GM12878 (cell line): ENCODE results near the gene EHBP1. TPM values are rescaled to one million over a fixed set of nuclear protein-coding genes. Genes with fewer than 3 reads are reported as not detected.

ENCODE experiments used
- SMAD5 ChIP-seq: IDR thresholded peaks from 2 replicates; pipeline ENCODE4 v1.6.1; 2016; ENCODE audit warnings: antibody characterized with exemption, low read depth
- TAF1 ChIP-seq: IDR thresholded peaks from 2 replicates; pipeline ENCODE4 v1.6.1; 2011; ENCODE audit warnings: mild to moderate bottlenecking, low read depth, low read length, borderline replicate concordance
- WRNIP1 ChIP-seq: IDR thresholded peaks from 2 replicates; pipeline ENCODE4 v1.6.1; 2011; ENCODE audit warnings: low read depth, low read length, improper control_type of control experiment, borderline replicate concordance
- polyA plus RNA-seq, 11 experiments: library from polyadenylated mRNA; depleted of rRNA in 4 of 11; unstranded in 6 of 11; stranded (reverse) in 5 of 11; fragments of >200 nt; fragmentation: Nextera tagmentation in 4 of 11; fragmentation: Illumina TruSeq in 1 of 11; extraction: Ambion mirVana in 4 of 11; extraction: Trizol in 1 of 11; gene quantifications; 1 replicate in 1 of 11; 2 replicates in 10 of 11; pipeline versions ENCODE4 v1.2.1 to v1.2.3, GENCODE V29; 2011 to 2016; ENCODE audit warnings: inconsistent platforms in 2 of 11, missing spikeins in 2 of 11, low read depth in 1 of 11
- total RNA-seq, 4 experiments: library from RNA; depleted of rRNA in 3 of 4; stranded (reverse); fragments of >200 nt in 3 of 4; fragmentation: Illumina TruSeq in 1 of 4; extraction: Trizol in 1 of 4; gene quantifications; 2 replicates each; pipeline versions ENCODE4 v1.2.1 to v1.2.3, GENCODE V29; 2013 to 2021
- TF ChIP-seq, protein P1 (sequence below): fragments of 450-650 bp; IDR thresholded peaks from 2 replicates; pipeline ENCODE4 v1.6.1; 2016; ENCODE audit warnings: mild to moderate bottlenecking, moderate library complexity, borderline replicate concordance
- TF ChIP-seq, protein P2 (sequence below): fragments of 450-650 bp; IDR thresholded peaks from 2 replicates; pipeline ENCODE4 v1.6.1; 2017; ENCODE audit warnings: mild to moderate bottlenecking, low read depth, inconsistent platforms; ENCODE audit not compliant: poor library complexity, severe bottlenecking
- TF ChIP-seq, protein P3 (sequence below): fragments of 450-650 bp; formaldehyde crosslinking; IDR thresholded peaks from 2 replicates; pipeline ENCODE4 v1.4.0; 2020; ENCODE audit warnings: mild to moderate bottlenecking, moderate library complexity
- TF ChIP-seq, protein P4 (sequence below): fragments of 450-650 bp; IDR thresholded peaks from 2 replicates; pipeline ENCODE4 v1.6.1; 2017; ENCODE audit warnings: low read depth, mild to moderate bottlenecking, moderate library complexity

The EHBP1 gene
- total and polyA plus RNA-seq, 10 of the 15 experiments (the other 5 are each of a cell fraction or from before 2014, with no cell fraction given) = 5.7 to 26.1 (median 13.6) TPM

DNA sequence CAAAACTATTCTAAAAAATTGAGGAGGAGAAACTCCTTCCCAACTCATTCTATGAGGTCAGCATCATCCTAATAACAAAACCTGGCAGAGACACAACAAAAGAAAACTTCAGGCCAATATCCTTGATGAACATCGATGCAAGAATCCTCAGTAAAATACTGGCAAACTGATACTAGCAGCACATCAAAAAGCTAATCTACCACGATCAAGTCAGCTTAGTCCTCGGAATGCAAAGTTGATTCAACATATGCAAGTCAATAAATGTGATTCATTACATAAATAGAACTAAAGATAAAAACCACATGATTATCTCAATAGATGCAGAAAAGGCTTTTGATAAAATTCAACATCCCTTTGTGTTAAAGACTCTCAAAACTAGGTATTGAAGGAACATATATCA is 63.1 kb downstream of the EHBP1 start (continued):
- no peak for TF ChIP-seq WRNIP1
- TF ChIP-seq SMAD5 = no peak
- TF ChIP-seq, protein P1, sequence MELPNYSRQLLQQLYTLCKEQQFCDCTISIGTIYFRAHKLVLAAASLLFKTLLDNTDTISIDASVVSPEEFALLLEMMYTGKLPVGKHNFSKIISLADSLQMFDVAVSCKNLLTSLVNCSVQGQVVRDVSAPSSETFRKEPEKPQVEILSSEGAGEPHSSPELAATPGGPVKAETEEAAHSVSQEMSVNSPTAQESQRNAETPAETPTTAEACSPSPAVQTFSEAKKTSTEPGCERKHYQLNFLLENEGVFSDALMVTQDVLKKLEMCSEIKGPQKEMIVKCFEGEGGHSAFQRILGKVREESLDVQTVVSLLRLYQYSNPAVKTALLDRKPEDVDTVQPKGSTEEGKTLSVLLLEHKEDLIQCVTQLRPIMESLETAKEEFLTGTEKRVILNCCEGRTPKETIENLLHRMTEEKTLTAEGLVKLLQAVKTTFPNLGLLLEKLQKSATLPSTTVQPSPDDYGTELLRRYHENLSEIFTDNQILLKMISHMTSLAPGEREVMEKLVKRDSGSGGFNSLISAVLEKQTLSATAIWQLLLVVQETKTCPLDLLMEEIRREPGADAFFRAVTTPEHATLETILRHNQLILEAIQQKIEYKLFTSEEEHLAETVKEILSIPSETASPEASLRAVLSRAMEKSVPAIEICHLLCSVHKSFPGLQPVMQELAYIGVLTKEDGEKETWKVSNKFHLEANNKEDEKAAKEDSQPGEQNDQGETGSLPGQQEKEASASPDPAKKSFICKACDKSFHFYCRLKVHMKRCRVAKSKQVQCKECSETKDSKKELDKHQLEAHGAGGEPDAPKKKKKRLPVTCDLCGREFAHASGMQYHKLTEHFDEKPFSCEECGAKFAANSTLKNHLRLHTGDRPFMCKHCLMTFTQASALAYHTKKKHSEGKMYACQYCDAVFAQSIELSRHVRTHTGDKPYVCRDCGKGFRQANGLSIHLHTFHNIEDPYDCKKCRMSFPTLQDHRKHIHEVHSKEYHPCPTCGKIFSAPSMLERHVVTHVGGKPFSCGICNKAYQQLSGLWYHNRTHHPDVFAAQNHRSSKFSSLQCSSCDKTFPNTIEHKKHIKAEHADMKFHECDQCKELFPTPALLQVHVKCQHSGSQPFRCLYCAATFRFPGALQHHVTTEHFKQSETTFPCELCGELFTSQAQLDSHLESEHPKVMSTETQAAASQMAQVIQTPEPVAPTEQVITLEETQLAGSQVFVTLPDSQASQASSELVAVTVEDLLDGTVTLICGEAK = no peak
- TF ChIP-seq, protein P2, sequence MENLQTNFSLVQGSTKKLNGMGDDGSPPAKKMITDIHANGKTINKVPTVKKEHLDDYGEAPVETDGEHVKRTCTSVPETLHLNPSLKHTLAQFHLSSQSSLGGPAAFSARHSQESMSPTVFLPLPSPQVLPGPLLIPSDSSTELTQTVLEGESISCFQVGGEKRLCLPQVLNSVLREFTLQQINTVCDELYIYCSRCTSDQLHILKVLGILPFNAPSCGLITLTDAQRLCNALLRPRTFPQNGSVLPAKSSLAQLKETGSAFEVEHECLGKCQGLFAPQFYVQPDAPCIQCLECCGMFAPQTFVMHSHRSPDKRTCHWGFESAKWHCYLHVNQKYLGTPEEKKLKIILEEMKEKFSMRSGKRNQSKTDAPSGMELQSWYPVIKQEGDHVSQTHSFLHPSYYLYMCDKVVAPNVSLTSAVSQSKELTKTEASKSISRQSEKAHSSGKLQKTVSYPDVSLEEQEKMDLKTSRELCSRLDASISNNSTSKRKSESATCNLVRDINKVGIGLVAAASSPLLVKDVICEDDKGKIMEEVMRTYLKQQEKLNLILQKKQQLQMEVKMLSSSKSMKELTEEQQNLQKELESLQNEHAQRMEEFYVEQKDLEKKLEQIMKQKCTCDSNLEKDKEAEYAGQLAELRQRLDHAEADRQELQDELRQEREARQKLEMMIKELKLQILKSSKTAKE = no peak
- no peak for TF ChIP-seq TAF1
- TF ChIP-seq, protein P3, sequence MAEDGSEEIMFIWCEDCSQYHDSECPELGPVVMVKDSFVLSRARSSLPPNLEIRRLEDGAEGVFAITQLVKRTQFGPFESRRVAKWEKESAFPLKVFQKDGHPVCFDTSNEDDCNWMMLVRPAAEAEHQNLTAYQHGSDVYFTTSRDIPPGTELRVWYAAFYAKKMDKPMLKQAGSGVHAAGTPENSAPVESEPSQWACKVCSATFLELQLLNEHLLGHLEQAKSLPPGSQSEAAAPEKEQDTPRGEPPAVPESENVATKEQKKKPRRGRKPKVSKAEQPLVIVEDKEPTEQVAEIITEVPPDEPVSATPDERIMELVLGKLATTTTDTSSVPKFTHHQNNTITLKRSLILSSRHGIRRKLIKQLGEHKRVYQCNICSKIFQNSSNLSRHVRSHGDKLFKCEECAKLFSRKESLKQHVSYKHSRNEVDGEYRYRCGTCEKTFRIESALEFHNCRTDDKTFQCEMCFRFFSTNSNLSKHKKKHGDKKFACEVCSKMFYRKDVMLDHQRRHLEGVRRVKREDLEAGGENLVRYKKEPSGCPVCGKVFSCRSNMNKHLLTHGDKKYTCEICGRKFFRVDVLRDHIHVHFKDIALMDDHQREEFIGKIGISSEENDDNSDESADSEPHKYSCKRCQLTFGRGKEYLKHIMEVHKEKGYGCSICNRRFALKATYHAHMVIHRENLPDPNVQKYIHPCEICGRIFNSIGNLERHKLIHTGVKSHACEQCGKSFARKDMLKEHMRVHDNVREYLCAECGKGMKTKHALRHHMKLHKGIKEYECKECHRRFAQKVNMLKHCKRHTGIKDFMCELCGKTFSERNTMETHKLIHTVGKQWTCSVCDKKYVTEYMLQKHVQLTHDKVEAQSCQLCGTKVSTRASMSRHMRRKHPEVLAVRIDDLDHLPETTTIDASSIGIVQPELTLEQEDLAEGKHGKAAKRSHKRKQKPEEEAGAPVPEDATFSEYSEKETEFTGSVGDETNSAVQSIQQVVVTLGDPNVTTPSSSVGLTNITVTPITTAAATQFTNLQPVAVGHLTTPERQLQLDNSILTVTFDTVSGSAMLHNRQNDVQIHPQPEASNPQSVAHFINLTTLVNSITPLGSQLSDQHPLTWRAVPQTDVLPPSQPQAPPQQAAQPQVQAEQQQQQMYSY = no peak
- TF ChIP-seq, protein P4, sequence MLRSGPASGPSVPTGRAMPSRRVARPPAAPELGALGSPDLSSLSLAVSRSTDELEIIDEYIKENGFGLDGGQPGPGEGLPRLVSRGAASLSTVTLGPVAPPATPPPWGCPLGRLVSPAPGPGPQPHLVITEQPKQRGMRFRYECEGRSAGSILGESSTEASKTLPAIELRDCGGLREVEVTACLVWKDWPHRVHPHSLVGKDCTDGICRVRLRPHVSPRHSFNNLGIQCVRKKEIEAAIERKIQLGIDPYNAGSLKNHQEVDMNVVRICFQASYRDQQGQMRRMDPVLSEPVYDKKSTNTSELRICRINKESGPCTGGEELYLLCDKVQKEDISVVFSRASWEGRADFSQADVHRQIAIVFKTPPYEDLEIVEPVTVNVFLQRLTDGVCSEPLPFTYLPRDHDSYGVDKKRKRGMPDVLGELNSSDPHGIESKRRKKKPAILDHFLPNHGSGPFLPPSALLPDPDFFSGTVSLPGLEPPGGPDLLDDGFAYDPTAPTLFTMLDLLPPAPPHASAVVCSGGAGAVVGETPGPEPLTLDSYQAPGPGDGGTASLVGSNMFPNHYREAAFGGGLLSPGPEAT = no peak
